Ectodermal cell (in vitro differentiated cells): ENCODE measurements around the gene AFF1.
"Not testable (repeated sequence)": the region's sequence is repeated elsewhere in the genome, so short reads cannot be mapped to it uniquely, and the experiment has no call there.

Source experiments
- H3K27ac ChIP-seq: 2 replicates; pipeline ENCODE4 v1.7.0; 2013; ENCODE audit warnings: mild to moderate bottlenecking, low read depth, low read length; ENCODE audit not compliant: insufficient read depth, poor library complexity, severe bottlenecking
- H3K27me3 ChIP-seq: 2 replicates; pipeline ENCODE4 v1.7.0; 2013; ENCODE audit warnings: mild to moderate bottlenecking, low read length; ENCODE audit not compliant: insufficient read depth, control insufficient read depth, poor library complexity, severe bottlenecking
- H3K36me3 ChIP-seq: one replicate; pipeline ENCODE4 v1.7.0; 2013; ENCODE audit warnings: low read length; ENCODE audit not compliant: control insufficient read depth, insufficient read depth
- H3K4me1 ChIP-seq: one replicate; pipeline ENCODE4 v1.7.0; 2013; ENCODE audit warnings: low read length; ENCODE audit not compliant: control insufficient read depth, insufficient read depth
- H3K4me3 ChIP-seq: 2 replicates; pipeline ENCODE4 v1.7.0; 2013; ENCODE audit warnings: low read depth, low read length, control low read depth; ENCODE audit not compliant: insufficient read depth
- H3K9me3 ChIP-seq: 2 replicates; pipeline ENCODE4 v1.7.0; 2013; ENCODE audit warnings: mild to moderate bottlenecking, low read length, moderate library complexity; ENCODE audit not compliant: control insufficient read depth
- WGBS, 2 experiments: methylation state at CpG; one replicate each; pipeline ENCODE4 v1.1.7; 2013; ENCODE audit warnings: missing lambda C conversion rate in 2 of 2; 5-methylcytosine and 5-hydroxymethylcytosine counted together

Gene AFF1

DNA sequence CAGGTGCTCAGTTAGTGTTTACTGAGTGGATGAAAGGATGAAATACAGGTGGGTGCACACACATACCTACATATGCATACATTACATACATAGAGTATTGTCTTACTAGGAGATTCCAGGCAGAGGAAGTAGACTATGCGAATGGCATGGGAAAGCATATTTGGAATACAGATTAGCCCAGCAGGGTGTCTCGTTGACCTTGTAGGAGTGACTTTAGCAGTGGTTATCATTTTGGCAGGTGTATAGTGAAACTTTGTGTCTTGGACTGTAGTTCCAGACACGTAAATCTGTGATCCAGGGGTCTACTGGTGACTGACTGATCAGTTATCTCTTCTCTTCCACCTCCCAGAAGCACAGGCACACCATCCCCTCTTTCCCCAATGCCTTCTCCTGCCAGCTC lies 199.3 kb downstream of the AFF1 start:
- H3K4me1 ChIP-seq = no peaks in the 10 kb centered on the region
- H3K4me3 ChIP-seq = no peak overlapping the region
- no peak overlapping the region for H3K27ac ChIP-seq
- peaks cover 54% of the 10 kb centered on the region for H3K36me3 ChIP-seq
- WGBS, 2 experiments = 80 to 86% methylated on average over 3 of the region's 3 CpGs
- no peaks in the 10 kb centered on the region for H3K27me3 ChIP-seq
- no peaks in the 10 kb centered on the region for H3K9me3 ChIP-seq

DNA sequence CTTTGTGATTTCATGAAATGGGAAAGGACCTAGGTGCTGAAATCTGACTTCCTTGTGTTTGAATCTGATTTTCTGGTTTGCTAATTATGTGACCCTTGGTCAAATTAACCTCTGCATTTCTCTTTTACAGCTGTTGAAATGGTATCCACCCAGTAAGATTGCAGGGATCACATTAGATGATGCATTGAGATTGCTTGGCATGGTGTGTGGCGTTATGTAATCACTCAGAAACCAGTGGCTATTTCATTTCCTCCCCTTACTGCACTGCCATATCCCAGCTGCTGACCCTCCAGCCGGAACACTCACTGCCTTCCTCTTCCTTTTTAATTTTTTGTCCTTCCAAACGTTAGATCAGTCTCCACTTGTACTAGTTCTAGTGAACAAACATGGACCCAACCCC lies 206.6 kb downstream of the AFF1 start:
- H3K36me3 ChIP-seq = peaks cover 30% of the 10 kb centered on the region
- H3K27me3 ChIP-seq = no peaks in the 10 kb centered on the region
- no peak overlapping the region for H3K27ac ChIP-seq
- 93 to 95% methylated on average over 3 of the region's 3 CpGs for WGBS, 2 experiments
- H3K4me3 ChIP-seq = no peak overlapping the region
- H3K4me1 ChIP-seq = no peaks in the 10 kb centered on the region
- no peaks in the 10 kb centered on the region for H3K9me3 ChIP-seq

DNA sequence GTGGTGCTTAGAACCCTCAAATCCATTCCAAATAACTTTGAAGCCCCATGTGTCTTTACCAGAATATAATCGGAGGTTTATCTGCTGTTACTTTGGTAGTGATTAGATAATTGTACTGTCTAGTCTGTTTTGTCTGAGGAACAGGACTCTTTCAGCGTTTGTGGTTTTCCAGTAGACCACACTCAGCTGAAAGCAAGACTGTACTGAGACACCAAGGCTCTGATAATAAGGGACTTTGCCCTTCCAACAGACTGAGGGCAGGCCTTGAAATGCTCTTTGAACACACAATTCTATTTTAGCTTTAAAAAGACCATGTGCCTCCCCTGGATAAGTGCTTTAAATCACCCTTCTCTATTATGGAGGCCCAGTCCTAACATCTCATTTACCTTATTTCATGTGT lies 209.5 kb downstream of the AFF1 start:
- Histone ChIP-seq H3K9me3 (no peaks in the 10 kb centered on the region), H3K27ac (no peak overlapping the region), H3K4me3 (no peak overlapping the region), H3K27me3 (no peaks in the 10 kb centered on the region), H3K36me3 (peaks cover 16% of the 10 kb centered on the region), H3K4me1 (no peaks in the 10 kb centered on the region)
- WGBS, 2 experiments = 97 to 100% methylated on average over 2 of the region's 2 CpGs

DNA sequence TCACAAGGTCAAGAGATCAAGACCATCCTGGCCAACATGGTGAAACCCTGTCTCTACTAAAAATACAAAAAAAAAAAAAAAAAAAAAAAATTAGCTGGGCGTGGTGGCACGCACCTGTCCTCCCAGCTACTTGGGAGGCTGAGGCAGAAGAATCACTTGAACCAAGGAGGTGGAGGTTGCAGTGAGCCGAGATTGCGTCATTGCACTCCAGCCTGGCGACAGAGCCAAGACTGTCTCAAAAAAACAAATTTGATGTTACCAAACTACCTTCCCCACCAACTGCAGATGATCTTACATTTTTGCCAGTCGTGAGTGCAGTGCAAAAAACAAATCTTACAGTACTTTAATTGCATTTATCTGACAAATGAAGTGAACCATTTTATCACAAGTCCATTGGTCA lies 211.1 kb downstream of the AFF1 start:
- 94% methylated on average over 6 of the region's 6 CpGs for WGBS, 2 experiments
- H3K4me3 ChIP-seq, H3K27me3 ChIP-seq, H3K4me1 ChIP-seq, H3K27ac ChIP-seq, H3K9me3 ChIP-seq: not testable (repeated sequence)
- H3K36me3 ChIP-seq = peaks cover 12% of the 10 kb centered on the region

- 90 to 100% methylated on average over 2 of the region's 3 CpGs for WGBS, 2 experiments
- Histone ChIP-seq H3K4me1 (no peaks in the 10 kb centered on the region), H3K36me3 (peaks cover 6% of the 10 kb centered on the region), H3K27ac (no peak overlapping the region), H3K9me3 (no peaks in the 10 kb centered on the region), H3K4me3 (no peak overlapping the region), H3K27me3 (no peaks in the 10 kb centered on the region)
Observed at GRCh38 chr4:87147116-87147515, 212.3 kb downstream of the AFF1 start.

- no peaks in the 10 kb centered on the region for H3K9me3 ChIP-seq
- no peaks in the 10 kb centered on the region for H3K4me1 ChIP-seq
- no peak overlapping the region for H3K4me3 ChIP-seq
- H3K27ac ChIP-seq = no peak overlapping the region
- WGBS, 2 experiments = 100% methylated on average over 1 of the region's 2 CpGs; no CpG with 5 or more reads in 1 of the 2 experiments
- H3K36me3 ChIP-seq = no peaks in the 10 kb centered on the region
- H3K27me3 ChIP-seq = no peaks in the 10 kb centered on the region
Observed at GRCh38 chr4:87150498-87151261, 215.9 kb downstream of the AFF1 start.

GRCh38 chr4:87151730-87152129 lies 216.9 kb downstream of the AFF1 start:
- Histone ChIP-seq H3K27me3 (no peaks in the 10 kb centered on the region), H3K27ac (no peak overlapping the region)
- 93 to 100% methylated on average over 1 of the region's 1 CpG for WGBS, 2 experiments

DNA sequence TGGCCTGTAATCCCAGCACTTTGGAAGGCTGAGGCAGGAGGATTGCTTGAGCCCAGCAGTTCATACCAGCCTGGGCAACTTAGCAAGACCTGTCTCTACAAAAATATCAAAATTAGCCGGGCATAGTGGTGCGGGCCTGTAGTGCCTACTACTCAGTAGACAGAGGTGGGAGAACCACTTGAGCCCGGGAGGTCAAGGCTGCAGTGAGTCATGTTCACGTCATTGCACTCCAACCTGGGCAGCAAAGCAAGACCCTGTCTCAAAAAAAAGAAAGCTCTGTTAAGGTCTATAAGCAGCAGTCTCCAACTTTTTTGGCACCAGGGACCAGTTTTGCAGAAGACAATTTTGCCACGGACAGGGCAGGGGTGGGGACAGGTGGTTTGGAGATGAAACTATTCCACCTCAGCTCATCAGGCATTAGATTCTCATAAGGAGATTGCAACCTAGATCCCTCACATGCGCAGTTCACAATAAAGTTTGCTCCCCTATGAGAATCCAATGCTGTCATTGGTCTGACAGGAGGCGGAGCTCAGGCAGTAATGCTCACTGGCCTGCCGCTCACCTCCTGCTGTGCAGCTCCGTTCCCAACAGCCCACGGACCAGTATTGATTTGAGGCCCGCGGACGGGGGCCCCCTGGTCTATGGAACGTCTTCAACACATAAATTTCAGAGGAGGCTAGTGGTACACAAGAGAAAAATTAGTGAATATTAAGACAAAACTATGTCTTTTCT lies 217.7 kb downstream of the AFF1 start:
- WGBS, 2 experiments = 78 to 79% methylated on average over 14 of the region's 14 CpGs
- Histone ChIP-seq H3K4me3 (no peak overlapping the region), H3K27ac (no peak overlapping the region), H3K9me3 (no peaks in the 10 kb centered on the region), H3K36me3 (no peaks in the 10 kb centered on the region), H3K27me3 (no peaks in the 10 kb centered on the region), H3K4me1 (no peaks in the 10 kb centered on the region)

More at GRCh38 chr4:87151730-87152129, 216.9 kb downstream of the AFF1 start:
- Histone ChIP-seq H3K9me3 (no peaks in the 10 kb centered on the region), H3K4me3 (no peak overlapping the region), H3K36me3 (no peaks in the 10 kb centered on the region), H3K4me1 (no peaks in the 10 kb centered on the region)

- no peak overlapping the region for H3K4me3 ChIP-seq
- H3K4me1 ChIP-seq = no peaks in the 10 kb centered on the region
- no peaks in the 10 kb centered on the region for H3K27me3 ChIP-seq
- no peak overlapping the region for H3K27ac ChIP-seq
- no peaks in the 10 kb centered on the region for H3K36me3 ChIP-seq
- no peaks in the 10 kb centered on the region for H3K9me3 ChIP-seq
- 86 to 96% methylated on average over 1 to 3 of the region's 4 CpGs for WGBS, 2 experiments
Observed at GRCh38 chr4:87153078-87153870, 218.5 kb downstream of the AFF1 start.

GRCh38 chr4:87165892-87166291 lies 231.1 kb downstream of the AFF1 start:
- WGBS, 2 experiments = 100% methylated on average over 1 of the region's 1 CpG; no CpG with 5 or more reads in 1 of the 2 experiments
- Histone ChIP-seq H3K27me3 (no peaks in the 10 kb centered on the region), H3K36me3 (peaks cover 3% of the 10 kb centered on the region), H3K4me3 (no peak overlapping the region), H3K4me1 (no peaks in the 10 kb centered on the region), H3K27ac (no peak overlapping the region), H3K9me3 (no peaks in the 10 kb centered on the region)
